Small intestine (tissue), 7 donors: ENCODE results near the gene ERC2. TPM values are rescaled to one million over a fixed set of nuclear protein-coding genes. Genes with fewer than 3 reads are reported as not detected.

Experiments
- DNase-seq, 2 donors: peaks; one replicate each; pipeline versions ENCODE4 v3.0.0 to v3.0.0-alpha.2; 2013
- FAIRE-seq: peaks from 2 replicates; lab custom pipeline; 2012; peaks lifted over from hg19 to GRCh38; lab: Jason Lieb, UNC
- H3K27ac ChIP-seq, 3 donors: one replicate each; pipeline ENCODE4 v1.5.1; 2013; ENCODE audit warnings: low read length in 2 of 3, mild to moderate bottlenecking in 2 of 3, control low read depth in 1 of 3, inconsistent platforms in 1 of 3, low read depth in 1 of 3, moderate library complexity in 1 of 3
- H3K27me3 ChIP-seq, 3 donors: one replicate each; pipeline ENCODE4 v1.6.1; 2013; ENCODE audit warnings: low read length in 3 of 3, inconsistent platforms in 1 of 3; ENCODE audit not compliant: control insufficient read depth in 3 of 3, insufficient read depth in 3 of 3
- H3K36me3 ChIP-seq, 3 donors: one replicate each; pipeline ENCODE4 v1.6.1; 2013; ENCODE audit warnings: low read length in 3 of 3, inconsistent platforms in 1 of 3, low read depth in 1 of 3, mild to moderate bottlenecking in 1 of 3, moderate library complexity in 1 of 3; ENCODE audit not compliant: control insufficient read depth in 3 of 3, insufficient read depth in 2 of 3
- H3K4me1 ChIP-seq, 3 donors: one replicate each; pipeline ENCODE4 v1.6.1; 2013; ENCODE audit warnings: low read length in 2 of 3, inconsistent platforms in 1 of 3, low read depth in 1 of 3, mild to moderate bottlenecking in 1 of 3, moderate library complexity in 1 of 3; ENCODE audit not compliant: control insufficient read depth in 3 of 3, insufficient read depth in 2 of 3
- H3K4me3 ChIP-seq, 3 donors: one replicate each; pipeline ENCODE4 v1.5.1; 2013; ENCODE audit warnings: low read length in 3 of 3, control low read depth in 1 of 3, inconsistent platforms in 1 of 3, low read depth in 1 of 3, mild to moderate bottlenecking in 1 of 3, moderate library complexity in 1 of 3
- H3K9me3 ChIP-seq, 2 donors: one replicate each; pipeline ENCODE4 v1.6.1; 2013; ENCODE audit warnings: low read depth in 1 of 2, low read length in 1 of 2; ENCODE audit not compliant: control insufficient read depth in 2 of 2, insufficient read depth in 1 of 2
- WGBS, 3 donors: extraction: QIAGEN DNeasy Blood & Tissue Kit; methylation state at CpG; one replicate each; pipeline ENCODE4 v1.1.7; 2013; 5-methylcytosine and 5-hydroxymethylcytosine counted together
- polyA plus RNA-seq, 4 donors: library from polyadenylated mRNA; stranded (reverse) in 3 of 4; unstranded in 1 of 4; fragments of 200-250 nt in 3 of 4; fragments of 120-200 nt in 1 of 4; gene quantifications; one replicate each; pipeline versions ENCODE4 v1.2.1 to v1.2.3, GENCODE V29; 2013
- donor health status: healthy with polysubstance abuse.
- donor health status: control.
- donor health status: control.
- donor health status: Bipolar disorder and iron deficiency.
- donor health status: healthy.

Gene ERC2
- polyA plus RNA-seq, 4 donors: 0.73 to 2.0 TPM; not detected in 2

GRCh38 chr3:55765906-55766701 is 702.2 kb downstream of the ERC2 start:
- Histone ChIP-seq H3K36me3 (no peaks in the 10 kb centered on the region), H3K4me3 (no peak overlapping the region), H3K27me3 (no peaks in the 10 kb centered on the region), H3K27ac (no peak overlapping the region), H3K4me1 (no peaks in the 10 kb centered on the region), H3K9me3 (no peaks in the 10 kb centered on the region)
- FAIRE-seq (no peak), DNase-seq (no peak)
- WGBS, 3 donors: 87 to 95% (median 91%) methylated on average over 7 of the region's 7 CpGs

- 66 to 80% (median 69%) methylated on average over 7 of the region's 7 CpGs for WGBS, 3 donors
- FAIRE-seq: no peak
- no peak for DNase-seq
- H3K4me3 ChIP-seq: no peak overlapping the region
- no peaks in the 10 kb centered on the region for H3K36me3 ChIP-seq
- no peaks in the 10 kb centered on the region for H3K4me1 ChIP-seq
- H3K27ac ChIP-seq: no peak overlapping the region
- H3K9me3 ChIP-seq: no peaks in the 10 kb centered on the region
- no peaks in the 10 kb centered on the region for H3K27me3 ChIP-seq
Observed at GRCh38 chr3:55765398-55765797, 702.9 kb downstream of the ERC2 start.

- FAIRE-seq: no peak
- WGBS, 3 donors: 78 to 90% (median 82%) methylated on average over 2 of the region's 2 CpGs
Observed at GRCh38 chr3:55756976-55757375, 711.3 kb downstream of the ERC2 start.

GRCh38 chr3:55755516-55756205 is 712.6 kb downstream of the ERC2 start:
- H3K36me3 ChIP-seq: no peaks in the 10 kb centered on the region
- H3K27ac ChIP-seq: no peak overlapping the region
- 63 to 75% (median 72%) methylated on average over 9 of the region's 9 CpGs for WGBS, 3 donors
- DNase-seq (no peak), FAIRE-seq (no peak)
- H3K9me3 ChIP-seq: no peaks in the 10 kb centered on the region
- H3K27me3 ChIP-seq: no peaks in the 10 kb centered on the region
- H3K4me1 ChIP-seq: no peaks in the 10 kb centered on the region
- H3K4me3 ChIP-seq: no peak overlapping the region

More at GRCh38 chr3:55756976-55757375, 711.3 kb downstream of the ERC2 start:
- Histone ChIP-seq H3K27me3 (no peaks in the 10 kb centered on the region), H3K4me3 (no peak overlapping the region), H3K36me3 (no peaks in the 10 kb centered on the region), H3K9me3 (no peaks in the 10 kb centered on the region), H3K27ac (no peak overlapping the region), H3K4me1 (no peaks in the 10 kb centered on the region)
- DNase-seq: no peak

GRCh38 chr3:55752911-55753310 is 715.4 kb downstream of the ERC2 start:
- Histone ChIP-seq H3K4me3 (no peak overlapping the region), H3K27me3 (no peaks in the 10 kb centered on the region), H3K9me3 (no peaks in the 10 kb centered on the region), H3K36me3 (no peaks in the 10 kb centered on the region), H3K4me1 (no peaks in the 10 kb centered on the region), H3K27ac (no peak overlapping the region)
- 61 to 89% (median 84%) methylated on average over 5 of the region's 5 CpGs for WGBS, 3 donors
- FAIRE-seq (no peak), DNase-seq (no peak)

GRCh38 chr3:55751730-55752129 is 716.5 kb downstream of the ERC2 start:
- no peak overlapping the region for H3K4me3 ChIP-seq
- DNase-seq: no peak
- 43 to 58% (median 52%) methylated on average over 1 of the region's 1 CpG for WGBS, 3 donors
- H3K4me1 ChIP-seq: no peaks in the 10 kb centered on the region
- FAIRE-seq: no peak
- no peak overlapping the region for H3K27ac ChIP-seq
- no peaks in the 10 kb centered on the region for H3K27me3 ChIP-seq
- H3K9me3 ChIP-seq: no peaks in the 10 kb centered on the region
- no peaks in the 10 kb centered on the region for H3K36me3 ChIP-seq

GRCh38 chr3:55750525-55750924 is 717.7 kb downstream of the ERC2 start:
- Histone ChIP-seq H3K4me1 (no peaks in the 10 kb centered on the region), H3K27ac (no peak overlapping the region), H3K4me3 (no peak overlapping the region), H3K9me3 (no peaks in the 10 kb centered on the region), H3K36me3 (no peaks in the 10 kb centered on the region), H3K27me3 (no peaks in the 10 kb centered on the region)
- FAIRE-seq (no peak), DNase-seq (no peak)
- 71 to 77% (median 72%) methylated on average over 6 of the region's 6 CpGs for whole genome bisulfite sequencing, 3 donors

- Histone ChIP-seq H3K9me3 (no peaks in the 10 kb centered on the region), H3K36me3 (no peaks in the 10 kb centered on the region), H3K27ac (no peak overlapping the region), H3K27me3 (no peaks in the 10 kb centered on the region), H3K4me3 (no peak overlapping the region), H3K4me1 (no peaks in the 10 kb centered on the region)
- FAIRE-seq (no peak), DNase-seq (no peak)
- 84 to 91% (median 85%) methylated on average over 1 of the region's 1 CpG for WGBS, 3 donors
Observed at GRCh38 chr3:55749036-55749435, 719.2 kb downstream of the ERC2 start.
